NCI-H2107 (cell line): Measurements from ENCODE around the gene ZNF160.
"Not testable (repeated sequence)": the region's sequence is repeated elsewhere in the genome, so short reads cannot be mapped to it uniquely, and the experiment has no call there.

ENCODE experiments used
- DNase-seq: peaks from one replicate; lab custom pipeline; 2025; lab: John Stamatoyannopoulos, UW

ZNF160 gene

GRCh38 chr19:53103234-53104203 is at the start of gene ZNF160:
Gene ZNF160 (minus strand): TSS chr19:53103422. CDS start chr19:53086276, 17,146 bp downstream.
- peak; percentile 88 for DNase-seq

GRCh38 chr19:53147645-53148044 is 44.4 kb upstream of the ZNF160 start:
- DNase-seq: no peak

- DNase-seq: no peak
These were observed 37.1 kb upstream of the ZNF160 start for GRCh38 chr19:53140351-53140750.

- DNase-seq: no peak
These were observed 33.2 kb upstream of the ZNF160 start for GRCh38 chr19:53136432-53136831.

GRCh38 chr19:53132141-53132991 is 29.1 kb upstream of the ZNF160 start, which contains the start of gene ZNF415:
Gene ZNF415 (minus strand): TSS chr19:53132910. CDS start chr19:53122676, 10,234 bp downstream.
- no peak for DNase-seq

- DNase-seq: no peak
These were observed 28.5 kb upstream of the ZNF160 start for GRCh38 chr19:53131727-53132126.

GRCh38 chr19:53131085-53131590 is 27.9 kb upstream of the ZNF160 start:
- no peak for DNase-seq

GRCh38 chr19:53130506-53130905 is 27.3 kb upstream of the ZNF160 start:
- DNase-seq: no peak

- DNase-seq: not testable (repeated sequence)
These were observed 23.7 kb upstream of the ZNF160 start for GRCh38 chr19:53126733-53127526.

GRCh38 chr19:53123400-53123799 is 20.2 kb upstream of the ZNF160 start:
- no peak for DNase-seq

- DNase-seq: no peak
These were observed 9.1 kb upstream of the ZNF160 start for GRCh38 chr19:53112286-53112685.

GRCh38 chr19:53109527-53109926 is 6.3 kb upstream of the ZNF160 start:
- DNase-seq: no peak

GRCh38 chr19:53102756-53103233 is 427 bp downstream of the ZNF160 start:
- DNase-seq: no peak

GRCh38 chr19:53102206-53102755 is 941 bp downstream of the ZNF160 start:
- no peak for DNase-seq

GRCh38 chr19:53101518-53101917 is 1.7 kb downstream of the ZNF160 start:
- DNase-seq: no peak

GRCh38 chr19:53098570-53098969 is 4.7 kb downstream of the ZNF160 start:
- DNase-seq: not testable (repeated sequence)

GRCh38 chr19:53096982-53097690 is 6.1 kb downstream of the ZNF160 start:
- DNase-seq: not testable (repeated sequence)

GRCh38 chr19:53096579-53096978 is 6.6 kb downstream of the ZNF160 start:
- DNase-seq: not testable (repeated sequence)

GRCh38 chr19:53094754-53095575 is 8.3 kb downstream of the ZNF160 start:
- no peak for DNase-seq
